ENCODE results near the gene DENND11.

Gene DENND11

GRCh38 chr7:141737836-141738591 lies 36.0 kb upstream of the DENND11 start, which contains the start of gene SSBP1:
SSBP1 (plus strand) TSS chr7:141738358; CDS start chr7:141739167, 809 bp downstream.
- peaks cover 9 to 26% (median 20%) of the 10 kb centered on the region in 4 experiments for H3K4me1 ChIP-seq (ENCODE audit: control extremely low read depth in 1 of 4, control insufficient read depth in 4 of 4, insufficient read depth in 4 of 4, low read length in 3 of 4)
- H3K4me3 ChIP-seq (ENCODE audit: control insufficient read depth in 1 of 7, extremely low read depth in 1 of 7, insufficient read depth in 4 of 7, low read depth in 2 of 7, low read length in 6 of 7), result peak within 1 kb of the TSS; percentile 77 to 100 (median 98)
- H3K9me3 ChIP-seq (ENCODE audit: control extremely low read depth in 1 of 5, control insufficient read depth in 4 of 5, insufficient read depth in 2 of 5, low read depth in 1 of 5, low read length in 4 of 5), result no peaks in the 10 kb centered on the region
- ChIA-PET POLR2A (interaction anchor here (0.7 to 1.4 kb wide), 6 partner anchors 28 to 723 kb away, joined by 3 to 10 read pairs (median 3); partner anchors contain the start of gene MRPS33), CTCF (interaction anchor here (0.8 to 4.8 kb wide), 22 partner anchors 9 to 91 kb away, joined by 3 to 47 read pairs (median 6); partner anchors contain the start of gene WEE2)
- peak within 1 kb of the TSS; percentile 87 to 93 for H3K27ac ChIP-seq (ENCODE audit: insufficient read depth in 1 of 2, low read depth in 1 of 2, low read length in 2 of 2, poor library complexity in 1 of 2, severe bottlenecking in 2 of 2)
- peaks cover 5 to 33% (median 22%) of the 10 kb centered on the region in 4 experiments for H3K36me3 ChIP-seq (ENCODE audit: control insufficient read depth in 4 of 4, insufficient read depth in 4 of 4, low read length in 3 of 4)
- DNase-seq, result peak; percentile 99
- 0% methylated on average over 34 of the region's 46 CpGs for WGBS (ENCODE audit: insufficient coverage)
- no peaks in the 10 kb centered on the region for H3K27me3 ChIP-seq (replicated peaks in 2 of 5; ENCODE audit: control insufficient read depth in 4 of 5, insufficient read depth in 5 of 5, low read length in 4 of 5)

GRCh38 chr7:141737118-141737835 lies 35.3 kb upstream of the DENND11 start:
- ChIA-PET POLR2A (interaction anchor here (0.7 to 1.4 kb wide), 4 partner anchors 39 to 722 kb away, joined by 3 to 10 read pairs (median 3); partner anchors contain the start of gene MRPS33), CTCF (interaction anchor here (0.6 to 4.8 kb wide), 20 partner anchors 8 to 811 kb away, joined by 3 to 47 read pairs (median 6); partner anchors contain the start of gene WEE2)
- H3K27ac ChIP-seq (ENCODE audit: insufficient read depth in 1 of 2, low read depth in 1 of 2, low read length in 2 of 2, poor library complexity in 1 of 2, severe bottlenecking in 2 of 2), result peak overlapping the region; percentile 87 to 93
- peaks cover 9 to 26% (median 20%) of the 10 kb centered on the region in 4 experiments for H3K4me1 ChIP-seq (ENCODE audit: control extremely low read depth in 1 of 4, control insufficient read depth in 4 of 4, insufficient read depth in 4 of 4, low read length in 3 of 4)
- peak overlapping the region; percentile 77 to 100 (median 98) for H3K4me3 ChIP-seq (ENCODE audit: control insufficient read depth in 1 of 7, extremely low read depth in 1 of 7, insufficient read depth in 4 of 7, low read depth in 2 of 7, low read length in 6 of 7)
- H3K36me3 ChIP-seq (ENCODE audit: control insufficient read depth in 4 of 4, insufficient read depth in 4 of 4, low read length in 3 of 4), result peaks cover 4 to 27% (median 19%) of the 10 kb centered on the region in 4 experiments
- 62% methylated on average over 5 of the region's 11 CpGs for WGBS (ENCODE audit: insufficient coverage)
- no peaks in the 10 kb centered on the region for H3K9me3 ChIP-seq (ENCODE audit: control extremely low read depth in 1 of 5, control insufficient read depth in 4 of 5, insufficient read depth in 2 of 5, low read depth in 1 of 5, low read length in 4 of 5)
- peak; percentile 13 to 64 (median 52) for DNase-seq
- no peaks in the 10 kb centered on the region for H3K27me3 ChIP-seq (replicated peaks in 2 of 5; ENCODE audit: control insufficient read depth in 4 of 5, insufficient read depth in 5 of 5, low read length in 4 of 5)

GRCh38 chr7:141731476-141732149 lies 29.6 kb upstream of the DENND11 start:
- POLR2A ChIA-PET, result no interaction called here
- Histone ChIP-seq H3K36me3 (ENCODE audit: control insufficient read depth in 4 of 4, insufficient read depth in 4 of 4, low read length in 3 of 4) (no peaks in the 10 kb centered on the region), H3K9me3 (ENCODE audit: control extremely low read depth in 1 of 5, control insufficient read depth in 4 of 5, insufficient read depth in 2 of 5, low read depth in 1 of 5, low read length in 4 of 5) (no peaks in the 10 kb centered on the region), H3K27ac (ENCODE audit: insufficient read depth in 1 of 2, low read depth in 1 of 2, low read length in 2 of 2, poor library complexity in 1 of 2, severe bottlenecking in 2 of 2) (no peak overlapping the region), H3K27me3 (replicated peaks in 2 of 5; ENCODE audit: control insufficient read depth in 4 of 5, insufficient read depth in 5 of 5, low read length in 4 of 5) (no peaks in the 10 kb centered on the region), H3K4me1 (ENCODE audit: control extremely low read depth in 1 of 4, control insufficient read depth in 4 of 4, insufficient read depth in 4 of 4, low read length in 3 of 4) (no peaks in the 10 kb centered on the region), H3K4me3 (ENCODE audit: control insufficient read depth in 1 of 7, extremely low read depth in 1 of 7, insufficient read depth in 4 of 7, low read depth in 2 of 7, low read length in 6 of 7) (no peak overlapping the region)
- 94% methylated on average over 9 of the region's 24 CpGs for WGBS (ENCODE audit: insufficient coverage)
- DNase-seq, result no peak
- CTCF ChIA-PET, result interaction anchor here (1.2 to 4.5 kb wide), 5 partner anchors 8 to 77 kb away, joined by 3 to 25 read pairs (median 6); no protein-coding TSS in a partner anchor

- Histone ChIP-seq H3K27me3 (replicated peaks in 2 of 5; ENCODE audit: control insufficient read depth in 4 of 5, insufficient read depth in 5 of 5, low read length in 4 of 5) (no peaks in the 10 kb centered on the region), H3K27ac (ENCODE audit: insufficient read depth in 1 of 2, low read depth in 1 of 2, low read length in 2 of 2, poor library complexity in 1 of 2, severe bottlenecking in 2 of 2) (no peak overlapping the region), H3K4me1 (ENCODE audit: control extremely low read depth in 1 of 4, control insufficient read depth in 4 of 4, insufficient read depth in 4 of 4, low read length in 3 of 4) (no peaks in the 10 kb centered on the region), H3K4me3 (ENCODE audit: control insufficient read depth in 1 of 7, extremely low read depth in 1 of 7, insufficient read depth in 4 of 7, low read depth in 2 of 7, low read length in 6 of 7) (no peak overlapping the region), H3K9me3 (ENCODE audit: control extremely low read depth in 1 of 5, control insufficient read depth in 4 of 5, insufficient read depth in 2 of 5, low read depth in 1 of 5, low read length in 4 of 5) (no peaks in the 10 kb centered on the region), H3K36me3 (ENCODE audit: control insufficient read depth in 4 of 4, insufficient read depth in 4 of 4, low read length in 3 of 4) (no peaks in the 10 kb centered on the region)
- ChIA-PET POLR2A (no interaction called here), CTCF (interaction anchor here (1.3 to 1.5 kb wide), 3 partner anchors 9 to 75 kb away, joined by 3 to 6 read pairs (median 6); partner anchors contain the start of gene SSBP1)
- 100% methylated on average over 1 of the region's 1 CpG for WGBS (ENCODE audit: insufficient coverage)
- DNase-seq, result no peak
Observed at GRCh38 chr7:141729020-141729419, 27.1 kb upstream of the DENND11 start.

GRCh38 chr7:141722529-141722928 lies 20.6 kb upstream of the DENND11 start:
- CTCF ChIA-PET, result interaction anchor here (0.9 to 1.0 kb wide), 3 partner anchors 10 to 68 kb away, joined by 3 read pairs; partner anchors contain the start of gene WEE2
- Histone ChIP-seq H3K9me3 (ENCODE audit: control extremely low read depth in 1 of 5, control insufficient read depth in 4 of 5, insufficient read depth in 2 of 5, low read depth in 1 of 5, low read length in 4 of 5) (no peaks in the 10 kb centered on the region), H3K4me1 (ENCODE audit: control extremely low read depth in 1 of 4, control insufficient read depth in 4 of 4, insufficient read depth in 4 of 4, low read length in 3 of 4) (no peaks in the 10 kb centered on the region), H3K27me3 (replicated peaks in 2 of 5; ENCODE audit: control insufficient read depth in 4 of 5, insufficient read depth in 5 of 5, low read length in 4 of 5) (no peaks in the 10 kb centered on the region), H3K27ac (ENCODE audit: insufficient read depth in 1 of 2, low read depth in 1 of 2, low read length in 2 of 2, poor library complexity in 1 of 2, severe bottlenecking in 2 of 2) (no peak overlapping the region), H3K36me3 (ENCODE audit: control insufficient read depth in 4 of 4, insufficient read depth in 4 of 4, low read length in 3 of 4) (no peaks in the 10 kb centered on the region), H3K4me3 (ENCODE audit: control insufficient read depth in 1 of 7, extremely low read depth in 1 of 7, insufficient read depth in 4 of 7, low read depth in 2 of 7, low read length in 6 of 7) (no peak overlapping the region)
- POLR2A ChIA-PET, result no interaction called here
- WGBS (ENCODE audit: insufficient coverage), result no CpG with 5 or more reads among the region's 2 CpGs
- DNase-seq, result no peak

GRCh38 chr7:141717450-141717849 lies 15.5 kb upstream of the DENND11 start:
- DNase-seq, result no peak
- Histone ChIP-seq H3K4me3 (ENCODE audit: control insufficient read depth in 1 of 7, extremely low read depth in 1 of 7, insufficient read depth in 4 of 7, low read depth in 2 of 7, low read length in 6 of 7) (no peak overlapping the region), H3K27ac (ENCODE audit: insufficient read depth in 1 of 2, low read depth in 1 of 2, low read length in 2 of 2, poor library complexity in 1 of 2, severe bottlenecking in 2 of 2) (no peak overlapping the region), H3K27me3 (replicated peaks in 2 of 5; ENCODE audit: control insufficient read depth in 4 of 5, insufficient read depth in 5 of 5, low read length in 4 of 5) (no peaks in the 10 kb centered on the region), H3K36me3 (ENCODE audit: control insufficient read depth in 4 of 4, insufficient read depth in 4 of 4, low read length in 3 of 4) (peaks cover 0 to 2% (median 0%) of the 10 kb centered on the region in 4 experiments), H3K9me3 (ENCODE audit: control extremely low read depth in 1 of 5, control insufficient read depth in 4 of 5, insufficient read depth in 2 of 5, low read depth in 1 of 5, low read length in 4 of 5) (no peaks in the 10 kb centered on the region), H3K4me1 (ENCODE audit: control extremely low read depth in 1 of 4, control insufficient read depth in 4 of 4, insufficient read depth in 4 of 4, low read length in 3 of 4) (no peaks in the 10 kb centered on the region)
- WGBS (ENCODE audit: insufficient coverage), result no CpG with 5 or more reads among the region's 1 CpG
- ChIA-PET CTCF (interaction anchor here (1.1 to 3.6 kb wide), 3 partner anchors 12 to 63 kb away, joined by 4 to 11 read pairs (median 4); partner anchors contain the start of gene SSBP1), POLR2A (no interaction called here)
